SK-N-SH (cell line): ENCODE results near the gene TMEM54.

Source experiments
- RAD21 ChIP-seq: IDR thresholded peaks from 2 replicates; pipeline ENCODE4 v1.6.1; 2012; ENCODE audit warnings: mild to moderate bottlenecking, low read length
- TCF12 ChIP-seq: IDR thresholded peaks from 2 replicates; pipeline ENCODE4 v1.4.0; 2012
- YY1 ChIP-seq: IDR thresholded peaks from 2 replicates; pipeline ENCODE4 v1.4.0; 2012; ENCODE audit warnings: low read depth, mild to moderate bottlenecking
- TF ChIP-seq, protein P1 (sequence below): fragments of 200-600 bp; sonication (generic); IDR thresholded peaks from 2 replicates; pipeline ENCODE4 v1.6.1; 2017; ENCODE audit warnings: antibody characterized with exemption, mild to moderate bottlenecking, moderate library complexity
- TF ChIP-seq, protein P2 (sequence below): IDR thresholded peaks from 2 replicates; pipeline ENCODE4 v1.4.0; 2012; ENCODE audit warnings: low read depth

DNA sequence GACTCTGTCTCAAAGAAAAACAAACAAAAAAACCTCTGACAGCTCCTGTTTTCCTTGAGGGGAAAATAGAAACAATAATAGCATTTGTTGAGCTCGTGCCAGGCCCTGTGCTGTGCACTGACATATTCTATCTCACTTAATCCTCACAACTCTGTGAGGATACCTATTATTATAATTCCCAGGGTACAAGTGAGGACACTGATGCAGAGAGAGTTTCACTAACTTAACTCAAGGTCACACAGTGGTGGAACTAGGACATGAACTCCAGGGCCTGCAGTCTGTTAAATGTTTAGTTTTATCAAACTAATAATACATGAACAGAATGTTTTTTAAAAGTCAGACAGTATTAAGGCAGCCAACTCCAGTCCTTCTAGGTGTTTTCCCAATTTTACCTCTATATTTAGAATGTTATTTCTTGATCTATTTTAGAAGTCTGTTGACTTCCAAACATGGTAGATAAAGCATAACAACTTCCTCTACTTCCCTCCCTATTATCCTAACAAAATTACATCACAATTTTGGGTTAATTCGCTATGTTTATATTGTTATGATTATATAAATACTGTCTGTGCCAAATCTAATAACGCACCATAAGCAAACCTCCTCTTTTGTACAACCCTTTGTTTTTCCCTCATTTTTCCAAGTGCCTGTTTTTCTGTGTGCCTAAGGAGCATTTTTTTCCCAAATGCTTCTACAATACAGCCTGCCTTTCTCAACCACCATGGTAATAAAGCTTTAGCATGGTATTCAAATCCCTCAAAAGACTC is 35.4 kb downstream of the TMEM54 start:
- TF ChIP-seq TCF12 (no peak), YY1 (no peak), RAD21 (no peak)
- TF ChIP-seq, protein P1, sequence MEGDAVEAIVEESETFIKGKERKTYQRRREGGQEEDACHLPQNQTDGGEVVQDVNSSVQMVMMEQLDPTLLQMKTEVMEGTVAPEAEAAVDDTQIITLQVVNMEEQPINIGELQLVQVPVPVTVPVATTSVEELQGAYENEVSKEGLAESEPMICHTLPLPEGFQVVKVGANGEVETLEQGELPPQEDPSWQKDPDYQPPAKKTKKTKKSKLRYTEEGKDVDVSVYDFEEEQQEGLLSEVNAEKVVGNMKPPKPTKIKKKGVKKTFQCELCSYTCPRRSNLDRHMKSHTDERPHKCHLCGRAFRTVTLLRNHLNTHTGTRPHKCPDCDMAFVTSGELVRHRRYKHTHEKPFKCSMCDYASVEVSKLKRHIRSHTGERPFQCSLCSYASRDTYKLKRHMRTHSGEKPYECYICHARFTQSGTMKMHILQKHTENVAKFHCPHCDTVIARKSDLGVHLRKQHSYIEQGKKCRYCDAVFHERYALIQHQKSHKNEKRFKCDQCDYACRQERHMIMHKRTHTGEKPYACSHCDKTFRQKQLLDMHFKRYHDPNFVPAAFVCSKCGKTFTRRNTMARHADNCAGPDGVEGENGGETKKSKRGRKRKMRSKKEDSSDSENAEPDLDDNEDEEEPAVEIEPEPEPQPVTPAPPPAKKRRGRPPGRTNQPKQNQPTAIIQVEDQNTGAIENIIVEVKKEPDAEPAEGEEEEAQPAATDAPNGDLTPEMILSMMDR: no peak
- TF ChIP-seq, protein P2, sequence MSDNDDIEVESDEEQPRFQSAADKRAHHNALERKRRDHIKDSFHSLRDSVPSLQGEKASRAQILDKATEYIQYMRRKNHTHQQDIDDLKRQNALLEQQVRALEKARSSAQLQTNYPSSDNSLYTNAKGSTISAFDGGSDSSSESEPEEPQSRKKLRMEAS: no peak
